Nephron progenitor cell (in vitro differentiated cells): ENCODE results near the gene RBMX2.
A peak's percentile ranks its signal among the peaks of the same experiment; 100 is the strongest.

ENCODE experiments used
- DNase-seq: peaks from one replicate; pipeline ENCODE4 v3.0.0; 2021
- H3K27ac Mint-ChIP-seq: 2 replicates; pipeline ENCODE4 v1.8.0; 2021; ENCODE audit warnings: mild to moderate bottlenecking, moderate library complexity, mixed read lengths
- H3K27me3 Mint-ChIP-seq: 2 replicates; pipeline ENCODE4 v1.8.0; 2021; ENCODE audit warnings: mild to moderate bottlenecking, low read depth, mixed read lengths; ENCODE audit not compliant: poor library complexity
- H3K36me3 Mint-ChIP-seq: 2 replicates; pipeline ENCODE4 v1.8.0; 2021; ENCODE audit warnings: low read depth, mixed read lengths
- H3K4me1 Mint-ChIP-seq: 2 replicates; pipeline ENCODE4 v1.8.0; 2021; ENCODE audit warnings: mixed read lengths
- H3K4me3 Mint-ChIP-seq: 2 replicates; pipeline ENCODE4 v1.8.0; 2021; ENCODE audit warnings: mild to moderate bottlenecking, moderate library complexity, mixed read lengths
- H3K9me3 Mint-ChIP-seq: 2 replicates; pipeline ENCODE4 v1.8.0; 2021; ENCODE audit warnings: mild to moderate bottlenecking, moderate library complexity, mixed read lengths
- TF ChIP-seq, protein P1 (sequence below): fragments of 200-600 bp; sonication (generic); IDR thresholded peaks from 2 replicates; pipeline ENCODE4 v1.5.0; 2021; ENCODE audit warnings: antibody characterized with exemption

Gene RBMX2

DNA sequence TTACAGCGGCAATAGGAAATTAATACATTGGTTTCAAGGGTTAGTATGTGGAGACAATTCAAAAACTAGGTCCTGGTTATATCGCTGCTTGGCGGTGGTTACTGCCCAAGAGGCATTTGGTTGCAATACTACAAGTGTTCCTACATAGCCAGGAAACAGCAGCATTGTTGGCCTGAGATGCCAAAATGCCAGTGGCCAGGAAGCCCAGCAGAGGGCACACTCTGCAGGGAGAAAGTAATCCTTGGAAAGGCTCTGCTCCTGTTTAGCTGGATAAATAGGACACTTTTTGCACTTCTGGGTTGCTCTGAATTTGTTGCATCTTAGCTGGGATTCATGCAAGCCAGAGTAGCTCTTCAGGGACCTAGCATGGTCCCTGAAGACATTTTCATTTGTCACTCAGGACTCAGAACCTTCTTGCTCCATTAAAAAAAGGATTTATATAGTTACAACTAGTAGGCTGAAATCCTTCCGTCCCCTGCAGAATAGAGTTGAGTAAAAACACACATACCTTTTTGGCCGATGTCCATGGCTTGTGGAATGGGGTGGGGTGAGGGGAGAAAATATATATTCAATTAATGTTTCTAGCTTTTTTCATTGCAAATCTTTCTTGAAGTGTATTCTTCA lies 8.2 kb upstream of the RBMX2 start:
- peak overlapping the region; percentile 17 for H3K27ac Mint-ChIP-seq
- peaks cover 4% of the 10 kb centered on the region for H3K4me1 Mint-ChIP-seq

DNA sequence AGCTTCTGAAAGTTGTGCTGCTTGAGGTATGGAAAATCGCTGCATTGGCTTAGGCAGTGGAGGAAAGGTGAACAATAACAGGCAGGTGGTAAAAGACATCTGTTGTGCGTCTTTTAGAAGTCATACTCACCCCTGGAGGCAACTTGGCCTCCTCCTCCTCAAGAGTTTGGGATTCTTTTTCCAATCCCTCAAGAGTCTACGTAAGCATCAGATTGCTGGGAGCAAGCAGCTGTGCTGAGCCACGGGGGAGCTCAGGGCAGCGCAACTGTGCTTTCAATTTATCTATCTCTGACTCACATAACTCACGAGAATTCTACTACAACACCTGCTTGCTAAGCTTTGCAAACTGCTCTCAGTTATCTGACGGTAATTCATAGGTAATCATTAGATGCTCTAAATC lies 6.4 kb upstream of the RBMX2 start:
- no peak for DNase-seq
- H3K27ac Mint-ChIP-seq = no peak overlapping the region

More for the DNA sequence above, 8.2 kb upstream of the RBMX2 start:
- Mint-ChIP-seq H3K9me3 (peaks cover 10% of the 10 kb centered on the region), H3K27me3 (peaks cover 36% of the 10 kb centered on the region), H3K4me3 (no peak overlapping the region), H3K36me3 (no peaks in the 10 kb centered on the region)
- TF ChIP-seq, protein P1, sequence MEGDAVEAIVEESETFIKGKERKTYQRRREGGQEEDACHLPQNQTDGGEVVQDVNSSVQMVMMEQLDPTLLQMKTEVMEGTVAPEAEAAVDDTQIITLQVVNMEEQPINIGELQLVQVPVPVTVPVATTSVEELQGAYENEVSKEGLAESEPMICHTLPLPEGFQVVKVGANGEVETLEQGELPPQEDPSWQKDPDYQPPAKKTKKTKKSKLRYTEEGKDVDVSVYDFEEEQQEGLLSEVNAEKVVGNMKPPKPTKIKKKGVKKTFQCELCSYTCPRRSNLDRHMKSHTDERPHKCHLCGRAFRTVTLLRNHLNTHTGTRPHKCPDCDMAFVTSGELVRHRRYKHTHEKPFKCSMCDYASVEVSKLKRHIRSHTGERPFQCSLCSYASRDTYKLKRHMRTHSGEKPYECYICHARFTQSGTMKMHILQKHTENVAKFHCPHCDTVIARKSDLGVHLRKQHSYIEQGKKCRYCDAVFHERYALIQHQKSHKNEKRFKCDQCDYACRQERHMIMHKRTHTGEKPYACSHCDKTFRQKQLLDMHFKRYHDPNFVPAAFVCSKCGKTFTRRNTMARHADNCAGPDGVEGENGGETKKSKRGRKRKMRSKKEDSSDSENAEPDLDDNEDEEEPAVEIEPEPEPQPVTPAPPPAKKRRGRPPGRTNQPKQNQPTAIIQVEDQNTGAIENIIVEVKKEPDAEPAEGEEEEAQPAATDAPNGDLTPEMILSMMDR = peak; percentile 73
- peak; percentile 61 for DNase-seq

DNA sequence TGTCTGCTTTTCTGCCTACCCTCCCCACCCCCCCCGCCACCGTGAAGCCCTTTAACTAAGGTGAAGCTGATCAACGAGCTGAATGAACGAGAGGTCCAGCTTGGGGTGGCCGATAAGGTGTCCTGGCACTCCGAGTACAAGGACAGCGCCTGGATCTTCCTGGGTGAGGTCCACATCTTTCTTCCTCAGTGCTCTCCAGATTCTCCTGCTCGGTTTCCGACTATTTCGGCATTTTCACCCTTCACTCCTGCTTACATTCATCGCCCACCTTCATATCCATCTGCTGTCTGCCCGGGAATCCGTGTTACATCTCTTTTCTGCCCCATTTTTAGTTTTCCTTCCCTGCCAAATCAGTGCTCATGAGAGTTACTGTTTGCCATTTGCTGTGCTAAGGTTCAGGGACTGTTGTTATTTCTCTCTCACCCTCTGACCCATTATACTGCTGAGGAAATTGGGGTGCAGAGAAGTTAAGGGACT lies 459 bp downstream of the RBMX2 start:
- Mint-ChIP-seq H3K36me3 (peaks cover 19% of the 10 kb centered on the region), H3K27ac (peak overlapping the region; percentile 9), H3K9me3 (peaks cover 19% of the 10 kb centered on the region), H3K4me3 (peak overlapping the region; percentile 94), H3K4me1 (peaks cover 7% of the 10 kb centered on the region), H3K27me3 (peaks cover 17% of the 10 kb centered on the region)
- TF ChIP-seq, protein P1 = no peak
- no peak for DNase-seq

More for the DNA sequence above, 6.4 kb upstream of the RBMX2 start:
- no peaks in the 10 kb centered on the region for H3K36me3 Mint-ChIP-seq
- TF ChIP-seq, protein P1 = no peak
- H3K4me3 Mint-ChIP-seq = no peak overlapping the region
- H3K27me3 Mint-ChIP-seq = peaks cover 39% of the 10 kb centered on the region
- H3K9me3 Mint-ChIP-seq = peaks cover under 1% of the 10 kb centered on the region
- peaks cover 4% of the 10 kb centered on the region for H3K4me1 Mint-ChIP-seq

DNA sequence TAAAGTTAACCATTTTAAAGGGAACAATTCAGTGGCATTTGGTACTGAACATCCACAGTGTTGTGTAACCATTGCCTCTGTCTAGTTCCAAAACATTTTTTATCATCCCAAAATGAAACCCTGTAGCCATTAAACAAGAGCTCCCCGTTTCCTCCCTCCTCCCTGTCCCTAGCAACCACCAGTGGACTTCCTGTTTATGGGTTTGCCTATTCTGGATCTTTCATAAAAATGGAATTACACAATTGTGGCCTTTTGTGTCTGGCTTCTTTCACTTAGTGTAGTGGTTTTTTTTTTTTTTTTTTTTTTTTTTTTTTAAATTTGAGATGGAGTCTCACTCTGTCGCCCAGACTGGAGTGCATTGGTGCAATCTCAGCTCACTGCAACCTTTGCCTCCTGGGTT lies 11.6 kb downstream of the RBMX2 start:
- TF ChIP-seq, protein P1 = no peak
- H3K4me1 Mint-ChIP-seq = peaks cover 21% of the 10 kb centered on the region
- peaks cover 4% of the 10 kb centered on the region for H3K27me3 Mint-ChIP-seq
- no peak for DNase-seq
- no peak overlapping the region for H3K27ac Mint-ChIP-seq
- H3K36me3 Mint-ChIP-seq = peaks cover 60% of the 10 kb centered on the region
- peaks cover 17% of the 10 kb centered on the region for H3K9me3 Mint-ChIP-seq
- H3K4me3 Mint-ChIP-seq = no peak overlapping the region

DNA sequence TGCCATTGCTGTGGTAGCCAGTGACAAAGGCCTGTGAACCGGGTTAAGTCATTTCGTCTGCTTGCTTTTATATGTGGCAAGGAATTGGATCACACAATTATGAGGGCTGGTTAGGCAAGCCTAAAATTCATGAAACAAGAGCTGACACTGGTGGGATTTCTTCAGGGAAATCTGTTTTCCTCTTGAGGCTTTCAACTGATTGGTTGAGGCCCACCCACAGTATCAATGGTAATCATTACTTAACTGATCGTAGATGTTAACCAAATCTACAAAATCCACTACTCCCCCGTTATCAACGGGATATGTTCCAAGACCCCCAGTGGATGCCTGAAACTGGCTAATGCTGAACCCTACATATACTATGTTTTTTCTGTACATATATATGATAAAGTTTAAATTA lies 13.0 kb downstream of the RBMX2 start:
- peaks cover 16% of the 10 kb centered on the region for H3K9me3 Mint-ChIP-seq
- no peak for DNase-seq
- peaks cover 46% of the 10 kb centered on the region for H3K36me3 Mint-ChIP-seq
- H3K27ac Mint-ChIP-seq = no peak overlapping the region
- no peak overlapping the region for H3K4me3 Mint-ChIP-seq
- peaks cover 35% of the 10 kb centered on the region for H3K4me1 Mint-ChIP-seq
- TF ChIP-seq, protein P1 = no peak
- H3K27me3 Mint-ChIP-seq = peaks cover 4% of the 10 kb centered on the region

DNA sequence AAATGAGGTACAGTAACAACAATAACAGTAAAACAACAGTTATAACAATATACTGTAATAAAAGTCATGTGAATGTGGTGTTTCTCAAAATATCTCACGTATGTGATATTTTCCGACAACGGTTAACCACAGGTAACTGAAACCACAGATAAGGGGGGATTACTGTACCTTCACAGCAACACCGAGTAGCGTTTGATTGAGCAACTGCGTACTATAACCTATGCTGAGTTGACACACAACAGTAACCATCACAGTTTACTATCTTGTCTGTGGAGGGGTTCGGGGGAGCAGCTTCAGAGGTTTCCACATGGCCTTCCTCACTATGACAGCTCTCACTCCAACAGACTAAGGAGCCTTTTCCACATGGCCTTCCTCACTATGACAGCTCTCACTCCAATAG lies 13.4 kb downstream of the RBMX2 start:
- no peak for DNase-seq
- no peak overlapping the region for H3K27ac Mint-ChIP-seq
- TF ChIP-seq, protein P1 = no peak
- H3K36me3 Mint-ChIP-seq = peaks cover 43% of the 10 kb centered on the region
- peaks cover 14% of the 10 kb centered on the region for H3K9me3 Mint-ChIP-seq
- H3K4me3 Mint-ChIP-seq = no peak overlapping the region
- H3K4me1 Mint-ChIP-seq = peaks cover 39% of the 10 kb centered on the region
- H3K27me3 Mint-ChIP-seq = peaks cover 4% of the 10 kb centered on the region
